Frontal cortex (tissue), 4 donors: Measurements from ENCODE around the gene TCERG1L. TPM values are rescaled to one million over a fixed set of nuclear protein-coding genes. Genes with fewer than 3 reads are reported as not detected.

Experiments
- DNase-seq, 2 donors: peaks; one replicate each; pipeline ENCODE4 v3.0.0; 2012; ENCODE audit warnings: low spot score in 2 of 2
- FAIRE-seq: peaks from 2 replicates; lab custom pipeline; 2012; peaks lifted over from hg19 to GRCh38; lab: Jason Lieb, UNC
- total RNA-seq: library from RNA; depleted of rRNA; stranded (reverse); fragments of >200 nt; gene quantifications from one replicate; pipeline ENCODE4 v1.2.3, GENCODE V29; 2014
- donor health status: control.
- donor health status: control.
- donor health status: control.

Gene TCERG1L
- total RNA-seq, 1 donor from 2014 or later: 2.0 TPM

- FAIRE-seq (no peak), DNase-seq (no peak)
Measured at GRCh38 chr10:131316321-131317075, 5.0 kb upstream of the TCERG1L start.

- DNase-seq: no peak
- FAIRE-seq: no peak
Measured at GRCh38 chr10:131315344-131315743, 3.8 kb upstream of the TCERG1L start.

DNA sequence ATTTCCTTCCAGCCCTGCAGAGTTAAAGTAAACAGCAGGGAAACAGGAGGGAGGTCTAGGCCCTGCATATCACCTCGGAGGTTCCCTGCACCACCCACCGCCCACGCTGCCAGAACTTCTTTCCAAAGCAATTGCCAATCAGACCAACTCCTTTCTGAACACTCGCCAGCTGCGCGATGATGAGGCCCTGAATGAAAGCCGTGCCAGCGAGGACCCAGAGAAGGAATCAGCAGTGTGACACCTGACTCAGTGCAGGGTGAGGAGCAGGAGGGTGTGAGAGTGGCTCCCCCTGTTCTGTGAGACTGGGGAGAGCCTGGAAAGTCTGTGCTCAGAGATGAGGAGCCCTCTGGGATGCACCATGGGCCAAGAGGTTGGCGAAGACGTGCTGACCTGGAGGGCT lies 3.3 kb upstream of the TCERG1L start:
- DNase-seq (no peak), FAIRE-seq (no peak)

DNA sequence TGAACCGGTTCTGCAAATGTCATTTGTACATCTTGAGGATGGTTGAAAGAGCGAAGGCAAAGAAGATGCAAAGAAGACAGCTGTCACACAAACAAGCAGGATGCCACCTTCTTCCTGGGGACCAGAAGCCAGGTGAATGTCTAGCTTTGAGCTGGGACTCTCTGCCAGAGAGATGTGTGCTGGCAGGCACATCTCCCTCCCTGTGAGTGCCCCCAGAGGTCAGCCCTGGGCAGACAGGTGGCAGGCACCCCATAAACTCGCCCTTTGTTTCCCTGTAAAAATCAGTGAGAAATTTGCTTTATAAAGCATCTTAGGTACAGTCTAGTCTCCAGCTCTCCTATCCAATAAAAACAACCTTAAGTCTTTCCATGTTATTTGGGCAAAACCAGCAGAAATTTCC lies 2.6 kb upstream of the TCERG1L start:
- FAIRE-seq (no peak), DNase-seq (no peak)

- FAIRE-seq (no peak), DNase-seq (no peak)
Measured at GRCh38 chr10:131313377-131313776, 1.9 kb upstream of the TCERG1L start.

GRCh38 chr10:131312478-131312836 lies 936 bp upstream of the TCERG1L start:
- DNase-seq: no peak
- FAIRE-seq: no peak

DNA sequence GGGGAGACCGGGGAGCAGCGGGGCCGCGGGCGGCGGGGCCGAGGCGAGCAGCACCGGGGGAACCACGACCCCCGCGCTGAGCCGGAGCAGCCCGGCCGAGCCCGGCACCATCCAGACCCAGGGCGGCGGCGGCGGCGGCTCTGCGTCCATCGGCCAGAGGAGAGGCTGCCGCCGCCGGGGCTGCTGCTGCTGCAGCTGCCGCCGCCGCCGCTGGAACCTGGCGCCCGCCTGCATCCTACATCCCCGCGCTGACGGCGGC lies 190 bp downstream of the TCERG1L start:
- no peak for DNase-seq
- FAIRE-seq: no peak

DNA sequence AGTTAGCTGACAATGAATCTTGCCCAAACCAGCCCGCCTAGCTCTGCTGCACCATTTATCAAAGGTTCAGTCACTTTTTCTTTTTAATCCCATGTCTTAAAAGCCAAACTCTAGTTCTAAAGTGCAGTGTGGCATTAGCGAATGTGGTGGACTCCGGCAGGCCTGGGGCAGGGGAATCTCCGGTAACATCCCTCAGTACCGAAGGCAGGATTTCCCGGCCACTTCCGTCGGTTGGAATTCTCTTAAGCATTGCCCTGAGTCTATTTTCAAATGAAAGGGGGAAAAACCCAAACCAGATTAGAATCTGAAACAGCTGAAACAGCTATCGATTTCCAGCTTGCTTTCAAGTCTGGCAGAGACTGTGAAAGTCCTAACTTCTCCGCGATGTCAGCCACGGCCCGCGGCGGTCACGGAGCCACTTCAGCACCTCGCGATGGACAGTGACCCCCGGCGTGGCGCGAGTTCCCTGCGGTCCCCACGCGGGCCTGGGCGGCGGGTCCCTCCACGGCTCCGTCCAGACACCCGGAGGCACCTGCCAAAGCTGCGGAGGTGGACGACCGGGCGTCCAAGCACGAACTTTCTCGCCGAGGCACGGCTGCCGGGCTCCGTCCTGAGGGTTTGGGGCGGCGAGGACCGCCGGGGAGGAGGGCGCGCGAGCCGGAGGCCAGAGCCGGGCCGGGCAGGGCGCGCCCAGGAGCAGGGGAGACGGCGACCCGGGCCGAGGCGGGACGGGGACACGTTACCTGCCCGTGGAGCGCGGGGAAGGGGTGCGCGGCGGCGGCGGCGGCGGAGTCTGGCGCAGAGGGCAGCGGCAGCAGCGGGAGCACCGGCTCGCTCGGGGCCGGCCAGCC lies 745 bp downstream of the TCERG1L start:
- no peak for FAIRE-seq

GRCh38 chr10:131310142-131310541 lies 1.4 kb downstream of the TCERG1L start:
- FAIRE-seq (no peak), DNase-seq (no peak)

More for the DNA sequence above, 745 bp downstream of the TCERG1L start:
- DNase-seq: no peak

- no peak for DNase-seq
Measured at GRCh38 chr10:131300508-131300907, 11.0 kb downstream of the TCERG1L start.

GRCh38 chr10:131290781-131291180 lies 20.7 kb downstream of the TCERG1L start:
- FAIRE-seq (no peak), DNase-seq (no peak)

More at GRCh38 chr10:131300508-131300907, 11.0 kb downstream of the TCERG1L start:
- no peak for FAIRE-seq

DNA sequence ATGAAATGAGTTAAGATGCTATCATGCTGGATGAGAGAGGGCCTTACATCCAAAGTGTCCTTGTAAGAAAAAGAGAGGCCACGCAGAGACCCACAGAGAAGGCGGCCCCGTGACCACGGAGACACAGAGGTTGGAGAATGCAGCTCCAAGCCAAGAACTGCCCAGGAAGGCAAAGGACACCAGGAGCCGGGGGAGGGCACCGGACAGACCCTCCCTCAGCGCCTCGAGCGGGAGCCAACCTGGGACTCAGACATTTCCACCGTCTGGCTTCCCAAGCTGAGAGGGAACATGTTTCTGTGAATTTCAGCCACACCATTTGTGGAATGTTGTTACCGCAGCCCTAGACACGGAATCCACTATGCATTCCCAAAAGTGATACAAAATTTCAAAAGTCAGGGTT lies 22.9 kb downstream of the TCERG1L start:
- FAIRE-seq: no peak
- DNase-seq: no peak

DNA sequence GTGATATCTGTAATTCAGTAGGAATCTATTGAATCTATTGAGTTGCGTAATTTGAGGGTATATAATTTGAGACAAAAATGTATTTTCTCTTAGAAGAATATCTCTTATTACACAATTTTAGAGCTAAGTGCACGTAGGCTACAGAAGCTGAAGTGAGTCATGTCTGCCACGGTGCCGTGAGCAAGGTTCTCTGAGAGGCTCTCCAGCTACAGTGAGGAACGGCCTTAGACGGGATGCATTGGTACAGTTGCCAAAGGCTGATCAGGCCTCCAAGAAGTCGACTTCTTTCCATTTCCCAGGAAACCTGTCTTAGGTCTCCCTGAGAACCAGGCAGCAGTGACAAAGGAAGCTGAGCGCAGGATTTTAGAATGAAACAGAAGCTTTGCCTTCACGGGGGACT lies 28.6 kb downstream of the TCERG1L start:
- FAIRE-seq (no peak), DNase-seq (no peak)

DNA sequence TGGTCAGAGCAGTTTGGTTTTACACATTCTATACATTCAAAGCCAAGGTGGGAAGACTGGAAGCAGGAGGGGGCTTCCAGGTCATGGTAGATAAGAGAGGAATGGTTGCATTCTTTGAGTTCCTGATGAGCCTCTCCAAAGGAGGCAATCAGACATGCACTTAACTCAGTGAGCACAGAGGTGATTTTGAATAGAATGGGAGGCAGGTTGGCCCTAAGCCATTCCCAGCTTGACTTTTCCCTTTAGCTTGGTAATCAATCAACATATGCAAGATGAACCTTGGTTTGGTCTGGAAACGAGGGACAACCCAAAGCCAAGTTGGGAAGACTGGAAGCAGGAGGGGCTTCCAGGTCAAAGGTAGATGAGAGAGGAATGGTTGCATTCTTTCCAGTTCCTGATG lies 31.4 kb downstream of the TCERG1L start:
- FAIRE-seq (no peak), DNase-seq (no peak)

DNA sequence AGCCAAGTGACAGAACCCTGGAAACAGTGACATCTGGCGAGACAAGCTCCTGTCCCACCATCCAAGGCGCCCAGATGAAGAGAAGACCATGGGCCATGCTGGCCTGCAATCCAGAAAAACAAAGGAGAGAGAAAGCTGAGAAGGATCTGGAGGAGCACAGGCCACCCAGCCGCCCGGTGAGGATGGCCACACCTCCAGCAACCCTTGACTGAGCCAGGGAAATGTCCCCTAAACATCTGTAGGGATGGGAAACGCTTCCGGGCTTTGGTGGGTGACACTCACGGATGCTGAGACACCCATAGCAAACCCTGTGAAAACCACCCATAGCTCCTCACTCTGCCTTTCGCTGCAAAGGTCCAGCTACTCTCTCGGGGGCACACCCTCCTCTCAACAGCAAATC lies 32.0 kb downstream of the TCERG1L start:
- FAIRE-seq: no peak
- no peak for DNase-seq

DNA sequence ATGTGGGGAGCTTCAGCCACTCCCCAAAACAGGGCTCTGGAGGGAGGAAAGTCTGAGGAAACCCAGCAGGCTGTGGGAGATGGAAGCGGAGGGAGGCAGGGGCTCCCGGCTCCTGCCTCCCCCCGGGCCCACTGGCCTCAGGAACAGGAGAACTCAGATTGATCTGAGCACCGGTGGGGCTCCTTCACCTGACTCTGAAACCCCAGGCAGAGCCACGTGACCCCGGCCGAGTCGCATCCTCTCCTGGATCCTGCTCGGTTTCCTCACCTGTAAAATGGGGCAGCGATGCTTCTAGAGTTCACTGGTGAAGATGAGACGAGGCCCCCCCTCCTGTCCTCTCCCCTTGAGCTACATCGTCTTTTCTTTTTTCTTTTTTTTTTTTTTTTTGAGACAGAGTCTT lies 33.6 kb downstream of the TCERG1L start:
- DNase-seq (no peak), FAIRE-seq (no peak)

- FAIRE-seq: no peak
- DNase-seq: no peak
Measured at GRCh38 chr10:131277278-131277677, 34.2 kb downstream of the TCERG1L start.

GRCh38 chr10:131275691-131276090 lies 35.8 kb downstream of the TCERG1L start:
- DNase-seq (no peak), FAIRE-seq (no peak)

DNA sequence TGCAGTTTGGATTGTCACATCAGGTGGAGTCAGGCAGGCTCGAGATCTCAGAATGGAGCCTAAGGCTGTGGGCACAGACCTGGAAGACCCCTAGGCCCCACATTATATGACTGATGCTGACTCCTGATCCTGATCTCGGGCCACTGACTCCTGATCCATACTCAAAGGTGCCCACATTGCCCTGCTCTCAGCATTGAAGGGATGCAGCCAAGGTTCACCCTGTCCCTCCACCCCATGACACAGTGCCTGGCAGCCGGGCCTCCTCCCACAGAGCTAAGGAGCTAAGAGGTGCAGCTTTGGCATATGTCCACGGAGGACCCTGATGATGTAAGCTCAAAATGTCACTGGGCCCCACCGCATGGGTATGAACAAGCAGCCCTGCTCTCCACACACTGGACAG lies 36.6 kb downstream of the TCERG1L start:
- DNase-seq (no peak), FAIRE-seq (no peak)

GRCh38 chr10:131274133-131274880 lies 37.2 kb downstream of the TCERG1L start:
- FAIRE-seq (no peak), DNase-seq (no peak)

- FAIRE-seq: no peak
- DNase-seq: no peak
Measured at GRCh38 chr10:131273476-131273875, 38.0 kb downstream of the TCERG1L start.
